GM19035 (cell line): ENCODE results near the gene SH2B2.
"Not testable (repeated sequence)": the region's sequence is repeated elsewhere in the genome, so short reads cannot be mapped to it uniquely, and the experiment has no call there.

ENCODE experiments used
- ATAC-seq: cut with Tn5 transposase; IDR thresholded peaks from one replicate; pipeline ENCODE4 v1.9.1; 2021; ENCODE audit not compliant: unreplicated experiment

SH2B2 gene

GRCh38 chr7:102330666-102331460, 44.2 kb downstream of the SH2B2 start:
- not testable (repeated sequence) for ATAC-seq

GRCh38 chr7:102335574-102335973, 48.9 kb downstream of the SH2B2 start:
- ATAC-seq = not testable (repeated sequence)

- ATAC-seq = not testable (repeated sequence)
Measured at GRCh38 chr7:102337002-102337401, 50.3 kb downstream of the SH2B2 start.

- not testable (repeated sequence) for ATAC-seq
Measured at GRCh38 chr7:102337420-102337819, 50.8 kb downstream of the SH2B2 start.

GRCh38 chr7:102340599-102341368, 54.1 kb downstream of the SH2B2 start:
- not testable (repeated sequence) for ATAC-seq

GRCh38 chr7:102346983-102347382, 60.3 kb downstream of the SH2B2 start:
- ATAC-seq = not testable (repeated sequence)

GRCh38 chr7:102356344-102356743, 69.7 kb downstream of the SH2B2 start, which contains the start of gene SPDYE6:
Gene SPDYE6, minus strand, starts transcription at chr7:102356444. Its CDS starts 421 bp downstream, at chr7:102356023.
- ATAC-seq = not testable (repeated sequence)

GRCh38 chr7:102363549-102364393, 77.1 kb downstream of the SH2B2 start:
- ATAC-seq = peak; percentile 99

- not testable (repeated sequence) for ATAC-seq
Measured at GRCh38 chr7:102364394-102364886, 77.8 kb downstream of the SH2B2 start.

- not testable (repeated sequence) for ATAC-seq
Measured at GRCh38 chr7:102365390-102365789, 78.7 kb downstream of the SH2B2 start.

- ATAC-seq = not testable (repeated sequence)
Measured at GRCh38 chr7:102370038-102370437, 83.4 kb downstream of the SH2B2 start.
